Uterus (tissue), 4 donors: Measurements from ENCODE around the gene RPL10. TPM values are rescaled to one million over a fixed set of nuclear protein-coding genes. Genes with fewer than 3 reads are reported as not detected.
"Not testable (repeated sequence)": the region's sequence is repeated elsewhere in the genome, so short reads cannot be mapped to it uniquely, and the experiment has no call there.

Experiments used
- DNase-seq, 2 donors: peaks; one replicate each; pipeline ENCODE4 v3.0.0-alpha.2; 2019 to 2020
- H3K27ac ChIP-seq, 2 donors: fragments of 200-600 bp; sonication (generic); 1 replicate in 1 of 2; 2 replicates in 1 of 2; pipeline ENCODE4 v1.5.1; 2016 to 2018
- H3K27me3 ChIP-seq, 2 donors: fragments of 200-600 bp; sonication (generic); one replicate each; pipeline ENCODE4 v1.5.1; 2018 to 2019; ENCODE audit warnings: control low read depth in 1 of 2
- H3K36me3 ChIP-seq, 2 donors: fragments of 200-600 bp; sonication (generic); one replicate each; pipeline ENCODE4 v1.5.1; 2019; ENCODE audit warnings: control low read depth in 1 of 2
- H3K4me1 ChIP-seq, 2 donors: fragments of 200-600 bp; sonication (generic); one replicate each; pipeline ENCODE4 v1.5.1; 2018 to 2019; ENCODE audit warnings: control low read depth in 1 of 2
- H3K4me3 ChIP-seq, 2 donors: fragments of 200-600 bp; sonication (generic); 1 replicate in 1 of 2; 2 replicates in 1 of 2; pipeline ENCODE4 v1.5.1; 2018 to 2019; ENCODE audit warnings: mild to moderate bottlenecking in 1 of 2
- H3K9me3 ChIP-seq, 2 donors: fragments of 200-600 bp; sonication (generic); one replicate each; pipeline ENCODE4 v1.5.1; 2019; ENCODE audit warnings: control low read depth in 1 of 2
- CTCF ChIP-seq, 4 experiments: fragments of 200-600 bp in 2 of 4; fragments of 450-650 bp in 2 of 4; sonication (generic) in 2 of 4; IDR thresholded peaks; one replicate each; pipeline ENCODE4 v1.5.1; 2016 to 2019; ENCODE audit warnings: antibody characterized with exemption in 4 of 4, mild to moderate bottlenecking in 2 of 4, moderate library complexity in 1 of 4
- POLR2A ChIP-seq, 2 donors: fragments of 450-650 bp; IDR thresholded peaks; one replicate each; pipeline ENCODE4 v1.6.1; 2016; ENCODE audit warnings: antibody characterized with exemption in 2 of 2, mild to moderate bottlenecking in 1 of 2, moderate library complexity in 1 of 2
- intact Hi-C: fragments of 100-400 bp; cut with DNase I; formaldehyde crosslinking; loops from one replicate; pipeline ENCODE4 v1.15.1; 2023; ENCODE audit warnings: low total_unique reads
- total RNA-seq, 4 donors: library from RNA; depleted of rRNA in 3 of 4; stranded (reverse); fragments of >200 nt in 3 of 4; gene quantifications; one replicate each; pipeline versions ENCODE4 v1.1.0 to v1.2.4, GENCODE V29; 2014 to 2023
- donor health status: DM: yes; HTN: yes; CAD: no.

The RPL10 gene
- total RNA-seq, 4 donors from 2014 or later: 2,407 to 9,172 (median 4,014) TPM

- DNase-seq: peak; percentile 20 to 28
- intact Hi-C loops, H3K4me3 ChIP-seq: not testable (repeated sequence)
Measured at GRCh38 chrX:154389812-154390747, 8.1 kb upstream of the RPL10 start.

GRCh38 chrX:154396363-154396762 lies 1.8 kb upstream of the RPL10 start:
- H3K36me3 ChIP-seq, intact Hi-C loops, H3K27me3 ChIP-seq, H3K4me1 ChIP-seq, DNase-seq, H3K9me3 ChIP-seq, H3K4me3 ChIP-seq: not testable (repeated sequence)
- H3K27ac ChIP-seq: peak overlapping the region; percentile 92 to 99

More at GRCh38 chrX:154389812-154390747, 8.1 kb upstream of the RPL10 start:
- H3K27me3 ChIP-seq, H3K36me3 ChIP-seq, H3K9me3 ChIP-seq, H3K4me1 ChIP-seq: not testable (repeated sequence)
- peak overlapping the region in 1 of 2 donors; percentile 86 for H3K27ac ChIP-seq

- DNase-seq: peak; percentile 80 to 83
- Histone ChIP-seq H3K4me1 (no peaks in the 10 kb centered on the region), H3K4me3 (peak overlapping the region; percentile 54 to 71), H3K27me3 (no peaks in the 10 kb centered on the region), H3K9me3 (no peaks in the 10 kb centered on the region), H3K27ac (peak overlapping the region; percentile 92 to 99), H3K36me3 (no peaks in the 10 kb centered on the region)
- TF ChIP-seq CTCF (IDR thresholded peaks at IDR 0.05) (no peak), POLR2A (IDR thresholded peaks at IDR 0.05) (peak; percentile 13 to 43)
- intact Hi-C loops: no loop called here
Measured at GRCh38 chrX:154396973-154397887, 947 bp upstream of the RPL10 start.

- no peaks in the 10 kb centered on the region for H3K9me3 ChIP-seq
- H3K27me3 ChIP-seq: no peaks in the 10 kb centered on the region
- H3K36me3 ChIP-seq: no peaks in the 10 kb centered on the region
- peak overlapping the region; percentile 59 to 71 for H3K4me3 ChIP-seq
- TF ChIP-seq CTCF (IDR thresholded peaks at IDR 0.05): peak; percentile 66 to 82 (median 70)
- TF ChIP-seq POLR2A (IDR thresholded peaks at IDR 0.05): no peak
- peak overlapping the region; percentile 92 to 99 for H3K27ac ChIP-seq
- intact Hi-C loops: no loop called here
- no peaks in the 10 kb centered on the region for H3K4me1 ChIP-seq
- peak; percentile 84 to 86 for DNase-seq
Measured at GRCh38 chrX:154398668-154399526, 720 bp downstream of the RPL10 start.

GRCh38 chrX:154399527-154400368 lies 1.6 kb downstream of the RPL10 start:
- TF ChIP-seq POLR2A (IDR thresholded peaks at IDR 0.05): no peak
- TF ChIP-seq CTCF (IDR thresholded peaks at IDR 0.05): no peak
- Histone ChIP-seq H3K27ac (peak overlapping the region; percentile 92 to 99), H3K36me3 (no peaks in the 10 kb centered on the region), H3K9me3 (no peaks in the 10 kb centered on the region), H3K4me3 (peak overlapping the region; percentile 59 to 71), H3K4me1 (no peaks in the 10 kb centered on the region), H3K27me3 (no peaks in the 10 kb centered on the region)
- intact Hi-C loops: no loop called here
- DNase-seq: no peak

GRCh38 chrX:154400369-154400817 lies 2.2 kb downstream of the RPL10 start:
- H3K4me1 ChIP-seq, H3K27me3 ChIP-seq, H3K36me3 ChIP-seq, intact Hi-C loops, H3K4me3 ChIP-seq, DNase-seq, H3K9me3 ChIP-seq: not testable (repeated sequence)
- H3K27ac ChIP-seq: peak overlapping the region in 1 of 2 donors; percentile 92
